Measurements from ENCODE around the gene BMPR2.
A peak's percentile ranks its signal among the peaks of the same experiment; 100 is the strongest.
"Not testable (repeated sequence)": the region's sequence is repeated elsewhere in the genome, so short reads cannot be mapped to it uniquely, and the experiment has no call there.

BMPR2 gene

GRCh38 chr2:202566286-202566685 is 190.2 kb downstream of the BMPR2 start:
- TF ChIP-seq, protein P1, sequence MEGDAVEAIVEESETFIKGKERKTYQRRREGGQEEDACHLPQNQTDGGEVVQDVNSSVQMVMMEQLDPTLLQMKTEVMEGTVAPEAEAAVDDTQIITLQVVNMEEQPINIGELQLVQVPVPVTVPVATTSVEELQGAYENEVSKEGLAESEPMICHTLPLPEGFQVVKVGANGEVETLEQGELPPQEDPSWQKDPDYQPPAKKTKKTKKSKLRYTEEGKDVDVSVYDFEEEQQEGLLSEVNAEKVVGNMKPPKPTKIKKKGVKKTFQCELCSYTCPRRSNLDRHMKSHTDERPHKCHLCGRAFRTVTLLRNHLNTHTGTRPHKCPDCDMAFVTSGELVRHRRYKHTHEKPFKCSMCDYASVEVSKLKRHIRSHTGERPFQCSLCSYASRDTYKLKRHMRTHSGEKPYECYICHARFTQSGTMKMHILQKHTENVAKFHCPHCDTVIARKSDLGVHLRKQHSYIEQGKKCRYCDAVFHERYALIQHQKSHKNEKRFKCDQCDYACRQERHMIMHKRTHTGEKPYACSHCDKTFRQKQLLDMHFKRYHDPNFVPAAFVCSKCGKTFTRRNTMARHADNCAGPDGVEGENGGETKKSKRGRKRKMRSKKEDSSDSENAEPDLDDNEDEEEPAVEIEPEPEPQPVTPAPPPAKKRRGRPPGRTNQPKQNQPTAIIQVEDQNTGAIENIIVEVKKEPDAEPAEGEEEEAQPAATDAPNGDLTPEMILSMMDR (conservative IDR thresholded peaks at IDR 0.05), result no peak

GRCh38 chr2:202574541-202574940 is 198.4 kb downstream of the BMPR2 start:
- TF ChIP-seq, protein P1 (conservative IDR thresholded peaks at IDR 0.05), result no peak
- peak overlapping the region; percentile 41 for H3K27ac ChIP-seq

More at GRCh38 chr2:202566286-202566685, 190.2 kb downstream of the BMPR2 start:
- no peak overlapping the region for H3K27ac ChIP-seq

GRCh38 chr2:202575194-202575593 is 199.1 kb downstream of the BMPR2 start:
- peak overlapping the region; percentile 41; the same call in 1 of the 2 replicates for H3K27ac ChIP-seq

DNA sequence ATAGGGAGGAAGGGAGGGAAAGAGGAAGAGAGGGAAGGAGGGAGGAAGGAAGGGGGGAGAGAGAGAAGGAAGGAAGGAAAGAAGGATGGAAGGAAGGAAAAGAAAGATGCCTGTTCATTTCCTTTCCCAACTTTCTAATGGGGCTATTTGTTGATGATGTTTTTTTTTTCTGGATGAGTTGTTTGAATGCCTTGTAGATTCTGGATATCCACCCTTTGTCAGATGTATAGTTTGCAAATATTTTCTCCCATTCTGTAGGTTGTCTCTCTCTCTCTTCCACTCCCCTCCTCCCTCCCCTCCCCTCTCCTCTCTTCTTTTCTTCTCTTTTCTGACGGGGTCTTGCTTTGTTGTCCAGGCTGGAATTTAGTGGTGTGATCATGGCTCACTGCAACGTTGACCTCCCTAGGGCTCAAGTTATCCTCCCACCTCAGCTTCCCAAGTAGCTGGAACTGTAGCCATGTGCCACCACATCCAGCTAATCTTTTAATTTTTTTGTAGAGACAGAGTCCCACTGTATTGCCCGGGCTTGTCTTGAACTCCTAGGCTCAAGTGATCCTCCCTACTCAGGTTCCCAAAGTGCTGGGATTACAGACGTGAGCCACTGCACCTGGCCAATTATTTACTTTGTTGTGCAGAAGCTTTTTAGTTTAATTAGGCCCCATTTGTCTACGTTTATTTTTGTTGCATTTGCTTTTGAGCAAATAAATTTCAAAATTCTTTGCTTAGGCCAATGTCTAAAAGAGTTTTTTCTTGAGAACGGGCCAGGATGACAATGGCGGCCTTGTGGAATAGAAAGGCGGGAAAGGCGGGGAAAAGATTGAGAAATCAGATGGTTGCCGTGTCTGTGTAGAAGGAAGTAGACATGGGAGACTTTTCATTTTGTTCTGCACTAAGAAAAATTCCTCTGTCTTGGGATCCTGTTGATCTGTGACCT is 201.4 kb downstream of the BMPR2 start:
- TF ChIP-seq, protein P1 (conservative IDR thresholded peaks at IDR 0.05), result no peak
- no peak overlapping the region for H3K27ac ChIP-seq

DNA sequence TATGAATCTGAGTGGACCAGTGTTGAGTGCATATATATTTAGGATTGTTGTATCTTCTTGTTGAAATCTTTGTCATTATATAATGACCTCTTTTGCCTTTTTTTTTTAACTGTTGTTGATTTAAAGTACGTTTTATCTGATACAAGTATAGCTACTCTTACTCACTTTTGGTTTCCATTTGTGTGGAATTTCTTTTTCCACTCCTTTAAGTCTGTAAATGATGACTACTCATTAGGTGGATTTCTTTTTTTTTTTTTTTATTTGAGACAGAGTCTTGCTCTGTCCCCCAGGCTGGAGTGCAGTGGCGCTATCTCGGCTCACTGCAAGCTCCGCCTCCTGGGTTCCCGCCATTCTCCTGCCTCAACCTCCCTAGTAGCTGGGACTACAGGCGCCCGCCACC is 206.7 kb downstream of the BMPR2 start:
- not testable (repeated sequence) for H3K27ac ChIP-seq

GRCh38 chr2:202583709-202584219 is 207.6 kb downstream of the BMPR2 start:
- TF ChIP-seq, protein P1 (conservative IDR thresholded peaks at IDR 0.05), result no peak
- H3K27ac ChIP-seq, result no peak overlapping the region

DNA sequence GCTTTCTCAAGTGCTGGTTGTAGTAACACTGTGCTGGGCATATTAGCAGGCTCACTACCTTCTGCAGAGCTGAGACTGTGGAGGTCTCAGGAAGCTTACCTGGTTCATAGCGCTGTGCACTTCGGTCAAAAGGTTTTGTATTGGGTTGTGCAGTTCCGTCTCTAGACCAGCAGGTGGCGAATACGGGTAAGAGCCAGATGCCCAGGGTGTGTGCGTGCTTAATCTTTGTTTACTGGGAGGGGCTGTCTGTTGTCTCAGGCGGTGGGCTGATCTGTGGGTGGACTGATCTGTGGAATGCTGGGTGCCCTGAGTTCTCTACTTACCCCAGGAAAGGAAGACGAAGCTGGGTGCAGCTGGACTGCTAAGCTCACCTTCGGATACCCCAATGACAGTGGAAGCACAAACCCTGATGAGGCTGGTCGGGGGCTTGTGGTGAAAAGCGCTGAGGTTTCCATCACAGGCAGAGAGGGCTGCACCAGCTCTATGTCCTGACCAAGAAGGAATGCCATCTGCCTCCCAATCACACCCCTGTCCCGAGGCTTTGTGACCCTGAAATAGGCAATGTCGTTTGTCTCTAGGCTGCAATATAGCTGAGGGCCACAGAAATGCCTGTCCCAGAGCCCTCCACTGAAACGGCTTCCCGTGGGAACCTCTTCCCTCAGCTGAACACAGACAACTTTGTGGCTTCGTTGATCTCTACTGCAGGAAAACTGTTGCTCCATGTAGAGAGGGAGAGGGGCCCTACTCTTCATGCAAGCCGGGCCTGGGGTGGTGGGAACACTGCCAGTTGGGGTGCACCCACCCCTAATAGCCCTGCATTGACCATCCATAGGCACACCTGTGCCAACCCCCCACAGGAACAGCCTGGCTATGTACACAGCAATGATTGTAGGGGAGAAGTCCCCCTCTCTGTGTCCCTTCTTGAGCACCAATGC is 212.8 kb downstream of the BMPR2 start:
- peak overlapping the region; percentile 25; the same call in 1 of the 2 replicates for H3K27ac ChIP-seq
- TF ChIP-seq, protein P1 (conservative IDR thresholded peaks at IDR 0.05), result peak; percentile 90

DNA sequence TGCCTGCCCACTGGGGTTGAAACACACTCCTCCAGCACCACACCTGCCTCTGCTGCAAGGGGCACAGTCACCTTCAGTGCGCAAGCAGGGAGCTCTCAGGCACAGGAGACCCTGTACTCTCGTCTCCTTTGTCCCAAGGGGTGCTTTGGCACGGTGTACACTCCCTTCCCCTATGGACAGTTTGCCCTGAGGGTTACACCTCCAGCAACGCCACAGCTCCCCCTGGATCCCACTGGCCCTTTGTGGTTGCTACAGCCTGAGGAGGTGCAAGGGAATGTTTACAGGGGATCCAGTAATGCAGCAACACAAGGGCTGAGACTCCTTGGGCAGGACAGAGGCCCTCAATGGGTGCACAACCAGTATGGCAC is 213.4 kb downstream of the BMPR2 start:
- no peak overlapping the region for H3K27ac ChIP-seq
- TF ChIP-seq, protein P1 (conservative IDR thresholded peaks at IDR 0.05), result no peak
